A673 (cell line): ENCODE data around the gene CEMIP2.

Experiments used
- EZH2 ChIP-seq: fragments of 200-600 bp; sonication (generic); IDR thresholded peaks from 2 replicates; pipeline ENCODE4 v1.6.1; 2017; ENCODE audit warnings: borderline replicate concordance, low read depth, mild to moderate bottlenecking, mixed read lengths, antibody characterized with exemption, low read length; ENCODE audit not compliant: poor library complexity, severe bottlenecking
- TF ChIP-seq, protein P1 (sequence below): fragments of 300-800, 200-600 bp; sonication (generic); conservative IDR thresholded peaks from 2 replicates; pipeline ENCODE4 v1.5.1; 2017; ENCODE audit warnings: low read depth, mild to moderate bottlenecking, antibody characterized with exemption, low read length, moderate library complexity, mixed read lengths

DNA sequence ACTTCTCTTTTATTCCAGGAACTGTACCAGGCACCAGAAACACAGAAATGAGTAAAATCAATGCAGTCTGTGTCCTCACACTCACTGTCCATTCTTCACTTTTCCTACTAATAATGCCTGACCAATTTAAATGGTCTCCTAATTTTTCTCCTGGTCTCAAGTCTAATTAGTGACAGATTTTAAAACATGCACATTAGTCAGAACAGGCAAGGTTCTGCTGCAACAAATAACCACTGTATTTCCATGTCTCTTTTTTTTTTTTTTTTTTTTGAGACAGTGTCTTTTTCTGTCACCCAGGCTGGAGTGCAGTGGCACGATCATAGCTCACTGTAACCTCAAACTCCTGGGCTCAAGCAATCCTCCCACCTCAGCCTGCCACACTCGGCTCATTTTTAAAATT is 99.6 kb downstream of the CEMIP2 start:
- TF ChIP-seq, protein P1, sequence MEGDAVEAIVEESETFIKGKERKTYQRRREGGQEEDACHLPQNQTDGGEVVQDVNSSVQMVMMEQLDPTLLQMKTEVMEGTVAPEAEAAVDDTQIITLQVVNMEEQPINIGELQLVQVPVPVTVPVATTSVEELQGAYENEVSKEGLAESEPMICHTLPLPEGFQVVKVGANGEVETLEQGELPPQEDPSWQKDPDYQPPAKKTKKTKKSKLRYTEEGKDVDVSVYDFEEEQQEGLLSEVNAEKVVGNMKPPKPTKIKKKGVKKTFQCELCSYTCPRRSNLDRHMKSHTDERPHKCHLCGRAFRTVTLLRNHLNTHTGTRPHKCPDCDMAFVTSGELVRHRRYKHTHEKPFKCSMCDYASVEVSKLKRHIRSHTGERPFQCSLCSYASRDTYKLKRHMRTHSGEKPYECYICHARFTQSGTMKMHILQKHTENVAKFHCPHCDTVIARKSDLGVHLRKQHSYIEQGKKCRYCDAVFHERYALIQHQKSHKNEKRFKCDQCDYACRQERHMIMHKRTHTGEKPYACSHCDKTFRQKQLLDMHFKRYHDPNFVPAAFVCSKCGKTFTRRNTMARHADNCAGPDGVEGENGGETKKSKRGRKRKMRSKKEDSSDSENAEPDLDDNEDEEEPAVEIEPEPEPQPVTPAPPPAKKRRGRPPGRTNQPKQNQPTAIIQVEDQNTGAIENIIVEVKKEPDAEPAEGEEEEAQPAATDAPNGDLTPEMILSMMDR: no peak
- TF ChIP-seq EZH2: no peak
